Peyer's patch (tissue), 4 donors: ENCODE results near the gene RNF13.

Experiments used
- POLR2A ChIP-seq, 2 donors: fragments of 450-650 bp; IDR thresholded peaks; one replicate each; pipeline ENCODE4 v1.5.1; 2017; ENCODE audit warnings: antibody characterized with exemption in 2 of 2, mild to moderate bottlenecking in 2 of 2, moderate library complexity in 2 of 2
- TF ChIP-seq, protein P1 (sequence below), 6 experiments: fragments of 450-650 bp in 4 of 6; fragments of 200-600 bp in 2 of 6; sonication (generic) in 1 of 6; IDR thresholded peaks; one replicate each; pipeline ENCODE4 v1.5.1; 2017 to 2019; ENCODE audit warnings: antibody characterized with exemption in 6 of 6, mild to moderate bottlenecking in 3 of 6, moderate library complexity in 1 of 6

- no peak for TF ChIP-seq POLR2A (IDR thresholded peaks at IDR 0.05)
- TF ChIP-seq, protein P1, sequence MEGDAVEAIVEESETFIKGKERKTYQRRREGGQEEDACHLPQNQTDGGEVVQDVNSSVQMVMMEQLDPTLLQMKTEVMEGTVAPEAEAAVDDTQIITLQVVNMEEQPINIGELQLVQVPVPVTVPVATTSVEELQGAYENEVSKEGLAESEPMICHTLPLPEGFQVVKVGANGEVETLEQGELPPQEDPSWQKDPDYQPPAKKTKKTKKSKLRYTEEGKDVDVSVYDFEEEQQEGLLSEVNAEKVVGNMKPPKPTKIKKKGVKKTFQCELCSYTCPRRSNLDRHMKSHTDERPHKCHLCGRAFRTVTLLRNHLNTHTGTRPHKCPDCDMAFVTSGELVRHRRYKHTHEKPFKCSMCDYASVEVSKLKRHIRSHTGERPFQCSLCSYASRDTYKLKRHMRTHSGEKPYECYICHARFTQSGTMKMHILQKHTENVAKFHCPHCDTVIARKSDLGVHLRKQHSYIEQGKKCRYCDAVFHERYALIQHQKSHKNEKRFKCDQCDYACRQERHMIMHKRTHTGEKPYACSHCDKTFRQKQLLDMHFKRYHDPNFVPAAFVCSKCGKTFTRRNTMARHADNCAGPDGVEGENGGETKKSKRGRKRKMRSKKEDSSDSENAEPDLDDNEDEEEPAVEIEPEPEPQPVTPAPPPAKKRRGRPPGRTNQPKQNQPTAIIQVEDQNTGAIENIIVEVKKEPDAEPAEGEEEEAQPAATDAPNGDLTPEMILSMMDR (IDR thresholded peaks at IDR 0.05): no peak
Observed at GRCh38 chr3:149871855-149872254, 58.8 kb downstream of the RNF13 start.
